Hematopoietic multipotent progenitor cell treated with erythropoietin and hydrocortisone succinate and interleukin-3 and kit ligand, for 6 days (in vitro differentiated cells): ENCODE measurements around the gene NR2C2.
"Not testable (repeated sequence)": the region's sequence is repeated elsewhere in the genome, so short reads cannot be mapped to it uniquely, and the experiment has no call there.

Source experiments
- DNase-seq: peaks from one replicate; pipeline ENCODE4 v3.0.0-alpha.2; 2015

The NR2C2 gene

DNA sequence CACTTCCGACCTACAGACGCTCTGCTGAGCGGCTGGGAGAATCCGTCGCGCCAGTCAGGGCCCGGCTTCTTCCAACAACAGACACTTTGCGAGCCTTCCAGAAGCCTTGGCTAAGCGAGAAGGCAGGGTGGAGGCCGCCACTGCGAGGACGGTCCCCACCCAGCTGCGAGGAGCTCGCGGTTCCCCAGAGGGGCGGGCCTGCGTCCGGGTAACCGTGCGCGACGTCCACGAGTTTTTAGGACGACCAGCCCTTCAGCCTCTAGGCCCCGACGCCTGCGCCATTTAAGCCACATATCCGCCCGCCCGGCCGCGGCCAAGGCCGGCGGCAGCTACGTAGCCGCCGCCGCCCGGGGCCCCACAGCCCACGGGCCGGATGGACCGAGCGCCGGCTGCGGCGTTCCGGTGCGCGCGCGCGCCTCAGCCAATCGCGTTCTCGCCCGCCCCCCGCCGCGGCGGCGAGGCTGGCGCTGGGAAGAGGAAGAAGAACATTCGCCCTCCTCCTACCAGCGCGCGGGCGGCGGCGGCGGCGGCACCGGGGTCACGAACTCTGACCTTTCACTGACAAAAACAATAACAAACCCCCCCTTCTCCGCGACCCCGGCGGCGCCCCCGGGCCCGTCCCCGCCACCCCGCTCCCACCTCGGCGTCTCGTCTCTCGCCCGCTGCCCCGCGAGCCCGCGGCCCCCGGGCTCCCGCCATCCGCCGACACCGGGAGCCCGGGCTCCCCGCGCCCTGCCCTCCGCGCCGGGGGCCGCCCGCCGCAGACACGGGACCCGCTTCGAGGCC lies at the start of gene NR2C2:
Gene NR2C2 (plus strand): TSS at position 484 of the 786 bp plus-strand sequence. CDS start 56,332 bp downstream, outside the sequence.
- peak; percentile 88 for DNase-seq

GRCh38 chr3:14898929-14899328 lies 48.5 kb upstream of the NR2C2 start:
- DNase-seq: no peak

DNA sequence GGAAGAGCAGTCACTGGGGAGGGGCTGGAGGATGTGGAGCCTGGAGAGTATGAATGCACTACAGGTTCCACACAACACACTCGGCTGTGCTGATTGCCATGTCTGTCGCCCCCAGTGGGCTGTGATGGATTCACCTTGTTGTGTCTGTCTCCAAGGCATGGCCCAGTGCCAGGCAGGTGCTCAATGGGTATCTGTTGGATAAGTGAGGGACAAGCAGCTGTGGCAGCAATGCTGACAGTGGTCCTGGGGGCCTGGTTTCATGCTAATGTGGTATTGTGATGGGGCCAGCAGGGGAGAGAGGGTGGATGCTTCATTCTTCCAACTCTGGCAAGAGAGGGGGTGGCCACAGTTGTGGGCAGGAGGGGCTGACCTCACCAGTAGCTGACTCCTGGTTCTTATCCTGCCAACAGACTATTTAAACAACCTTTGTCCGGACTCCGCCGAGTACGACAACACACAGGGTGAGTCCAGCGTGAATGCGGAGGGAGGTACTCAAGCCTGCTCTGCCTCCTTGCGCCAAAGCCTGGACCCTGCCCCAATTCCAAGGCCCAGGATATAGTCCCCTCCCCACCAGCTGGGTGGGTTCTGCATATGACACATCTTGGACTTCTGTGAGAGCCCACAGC lies 47.3 kb upstream of the NR2C2 start:
- no peak for DNase-seq

GRCh38 chr3:14900881-14901873 lies 46.2 kb upstream of the NR2C2 start:
- DNase-seq: no peak

- no peak for DNase-seq
Measured at GRCh38 chr3:14902719-14903118, 44.7 kb upstream of the NR2C2 start.

DNA sequence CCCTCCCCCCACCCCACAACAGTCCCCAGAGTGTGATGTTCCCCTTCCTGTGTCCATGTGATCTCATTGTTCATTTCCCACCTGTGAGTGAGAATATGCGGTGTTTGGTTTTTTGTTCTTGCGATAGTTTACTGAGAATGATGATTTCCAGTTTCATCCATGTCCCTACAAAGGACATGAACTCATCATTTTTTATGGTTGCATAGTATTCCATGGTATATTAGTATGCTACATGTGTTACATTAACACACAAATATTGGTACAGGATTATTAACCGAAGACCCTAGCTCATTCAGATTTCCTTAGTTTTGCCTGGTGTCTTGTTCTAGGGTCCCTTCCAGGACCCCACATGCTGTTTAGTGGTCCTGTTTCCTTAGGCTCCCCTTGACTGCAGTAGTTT lies 43.9 kb upstream of the NR2C2 start:
- not testable (repeated sequence) for DNase-seq

GRCh38 chr3:14905055-14905657 lies 42.2 kb upstream of the NR2C2 start:
- DNase-seq: no peak

- no peak for DNase-seq
Measured at GRCh38 chr3:14906355-14906971, 40.9 kb upstream of the NR2C2 start.

DNA sequence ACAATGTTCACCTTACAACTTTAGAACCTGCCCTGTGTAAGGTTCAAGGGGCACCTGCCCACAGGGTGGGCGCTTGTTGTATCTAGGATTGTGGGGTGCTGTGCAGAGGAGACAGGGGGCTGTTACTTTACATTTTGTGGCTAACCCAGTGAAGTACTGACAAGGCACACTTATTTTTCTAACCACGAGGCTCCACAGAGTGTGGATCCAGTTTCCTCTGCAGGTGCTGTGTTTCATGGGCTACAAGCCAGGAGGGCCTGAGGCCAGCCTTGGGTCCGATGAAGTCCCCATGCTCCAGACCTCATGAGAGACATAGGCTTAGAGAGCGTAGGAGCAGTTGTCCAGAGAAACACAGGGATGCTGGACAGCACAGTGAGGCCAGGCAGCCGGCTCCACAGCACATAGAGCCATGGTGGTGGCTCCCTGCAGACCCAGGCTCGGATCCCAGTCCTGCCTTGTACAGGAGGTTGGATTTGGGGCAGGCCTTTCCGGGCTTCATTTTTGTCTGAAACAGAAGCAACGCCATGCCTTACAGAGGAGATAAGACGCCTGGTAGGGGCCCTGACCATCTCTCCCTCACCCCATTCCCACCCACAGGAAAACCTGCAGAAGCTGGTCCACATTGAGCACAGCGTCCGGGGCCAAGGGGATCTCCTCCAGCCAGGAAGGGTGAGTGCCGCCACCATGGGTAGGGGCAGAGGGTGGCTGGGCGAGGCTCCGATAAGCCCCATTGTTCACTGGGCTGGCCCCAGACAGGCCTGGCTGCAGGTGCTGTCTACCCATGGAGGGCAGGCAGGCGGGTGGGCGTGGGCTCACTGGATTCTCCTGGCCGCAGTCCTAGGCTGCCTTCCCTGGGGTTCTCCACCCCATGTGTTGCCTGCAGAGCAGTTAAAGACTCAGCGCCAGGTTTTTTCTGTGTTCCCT lies 40.1 kb upstream of the NR2C2 start:
- DNase-seq: peak; percentile 23

DNA sequence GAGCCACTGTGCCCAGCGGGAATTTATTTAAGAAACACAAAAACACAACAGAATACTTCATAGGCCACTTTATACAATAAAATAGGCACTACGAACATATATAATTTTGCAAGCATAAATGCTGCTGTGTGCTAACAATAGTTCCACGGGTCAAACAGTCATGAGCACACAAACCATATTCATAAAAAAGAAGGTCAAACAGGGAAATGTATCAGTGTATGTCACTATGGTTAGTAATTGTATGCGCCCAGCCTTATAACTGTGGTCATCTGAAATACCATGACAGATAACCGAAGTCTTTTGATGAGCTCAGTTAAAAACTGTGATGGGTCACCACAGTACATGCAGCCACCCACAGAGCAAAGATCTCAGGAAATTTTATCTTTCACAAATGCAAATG lies 38.1 kb upstream of the NR2C2 start:
- no peak for DNase-seq

DNA sequence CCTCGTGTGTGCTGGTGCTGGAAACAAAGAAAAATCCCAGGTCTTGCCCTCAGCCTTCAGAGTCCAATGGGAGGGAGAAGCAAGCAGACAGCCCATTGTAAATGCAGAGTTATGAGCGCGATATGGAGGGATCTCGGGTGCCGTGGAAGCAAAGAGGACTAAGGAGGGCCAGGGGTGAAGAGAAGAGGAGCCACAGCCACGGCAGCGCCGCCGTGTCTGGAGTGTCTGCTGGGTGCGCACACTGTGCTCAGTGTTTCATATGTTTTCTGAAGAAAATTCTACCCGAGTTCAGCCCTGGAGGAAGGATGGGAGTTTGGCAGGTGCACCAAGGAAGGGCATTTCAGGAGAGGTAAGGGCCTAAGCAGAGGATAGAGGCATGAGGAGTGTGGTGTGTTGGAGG lies 35.7 kb upstream of the NR2C2 start:
- no peak for DNase-seq

- no peak for DNase-seq
Measured at GRCh38 chr3:14913071-14913925, 34.1 kb upstream of the NR2C2 start.

DNA sequence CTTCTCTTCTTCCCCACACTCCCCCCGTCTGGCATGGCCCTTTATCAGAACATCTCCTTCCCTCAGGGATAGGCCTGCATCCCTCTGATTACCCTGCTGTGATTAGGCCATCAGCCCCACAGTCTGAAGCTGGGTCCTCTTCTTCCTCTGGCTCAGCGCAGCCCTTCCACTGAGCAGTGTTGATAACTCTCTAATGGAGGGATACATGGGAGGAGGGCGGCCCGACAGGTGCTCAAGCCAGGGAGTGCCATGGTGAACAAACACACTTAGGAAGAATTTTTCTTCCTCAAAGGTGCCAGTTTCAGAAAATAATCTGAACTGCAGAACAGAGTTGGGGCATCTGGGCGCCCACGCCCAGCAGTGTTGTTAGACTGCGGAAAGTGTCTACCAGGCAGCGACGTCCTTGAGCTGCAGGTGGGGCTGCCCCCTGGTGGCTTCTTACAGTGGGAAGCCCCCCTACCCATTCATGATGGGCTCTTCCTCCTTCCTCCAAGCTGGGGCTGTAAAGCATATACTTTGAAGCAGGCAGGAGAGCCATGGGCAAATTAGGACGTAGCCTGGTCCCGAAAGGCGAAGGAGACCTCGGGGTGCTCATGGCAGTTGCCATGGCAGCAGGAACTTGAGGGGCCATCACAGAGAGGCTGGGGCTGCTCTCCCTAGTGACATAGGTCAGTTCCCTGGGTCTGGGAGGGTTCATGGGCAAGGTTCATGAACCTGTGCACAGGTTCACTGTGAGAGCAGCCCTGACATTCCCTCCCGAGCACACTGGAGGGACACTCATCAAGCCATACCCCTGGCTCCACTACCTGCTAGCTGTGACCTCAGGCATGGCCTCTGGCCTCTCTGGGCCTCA lies 33.2 kb upstream of the NR2C2 start:
- DNase-seq: no peak

- DNase-seq: no peak
Measured at GRCh38 chr3:14914779-14915117, 32.6 kb upstream of the NR2C2 start.

GRCh38 chr3:14915636-14916222 lies 31.7 kb upstream of the NR2C2 start:
- DNase-seq: peak; percentile 26

DNA sequence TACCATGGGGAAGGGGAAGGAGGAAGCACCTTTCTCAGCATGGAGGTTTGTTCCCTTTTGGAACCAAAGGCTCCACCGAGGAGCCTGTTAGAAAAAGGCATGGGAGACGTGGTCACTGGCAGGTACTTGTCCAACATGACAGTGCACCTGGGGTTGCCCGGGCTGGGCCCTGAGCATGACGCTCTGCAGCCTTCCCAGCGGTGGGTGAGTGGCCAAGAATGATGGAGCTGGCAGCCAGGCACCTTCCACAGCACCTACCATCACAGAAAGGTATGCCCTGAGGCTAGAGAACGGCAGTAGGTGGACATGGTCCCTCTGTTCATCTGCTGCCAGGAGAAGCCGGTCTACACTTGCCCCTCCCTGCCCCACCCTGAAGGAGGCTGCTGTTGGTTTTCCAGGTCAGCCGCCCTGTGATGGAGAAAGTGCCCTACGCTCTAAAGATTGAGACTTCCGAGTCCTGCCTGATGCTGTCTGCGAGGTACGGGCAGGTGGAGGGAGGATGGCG lies 29.0 kb upstream of the NR2C2 start:
- DNase-seq: no peak

DNA sequence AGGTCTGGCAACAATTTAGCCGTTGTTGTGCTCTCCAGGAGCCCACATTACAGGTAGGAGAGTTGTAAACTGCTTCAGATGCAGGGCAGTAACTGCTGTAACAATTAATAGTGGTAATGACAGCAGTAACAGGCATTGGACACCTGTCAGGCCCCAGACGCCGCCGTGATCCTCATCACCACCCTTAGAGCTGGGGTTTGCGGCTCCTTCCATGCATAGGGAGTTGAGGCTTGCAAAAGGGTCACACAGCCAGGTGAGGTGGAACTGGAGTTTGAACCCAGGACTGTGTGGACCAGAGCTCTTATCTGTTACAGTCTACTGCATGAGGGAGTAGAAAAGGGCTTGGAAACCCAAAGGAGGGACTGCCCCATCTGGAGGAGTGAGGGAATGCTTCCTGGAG lies 26.8 kb upstream of the NR2C2 start:
- no peak for DNase-seq

GRCh38 chr3:14921034-14921616 lies 26.3 kb upstream of the NR2C2 start:
- peak; percentile 92 for DNase-seq
